Natural killer cell treated with Interleukin-12 subunit alpha and Interleukin-12 subunit beta and Interleukin-15 and Interleukin-18, amount 100 ng/mL, for 72 hours (primary cell): ENCODE data around the gene EVC2. TPM values are rescaled to one million over a fixed set of nuclear protein-coding genes. Genes with fewer than 3 reads are reported as not detected.
"Not testable (repeated sequence)": the region's sequence is repeated elsewhere in the genome, so short reads cannot be mapped to it uniquely, and the experiment has no call there.

Experiments used
- ATAC-seq, 2 donors: fragments of 150-1000 bp; cut with Tn5 transposase in 1 of 2; sonication (Bioruptor Pico), chemical (Tn5 transposase) in 1 of 2; 2 replicates each; pipeline ENCODE4 v1.10.0; 2021
- DNase-seq: peaks from one replicate; pipeline ENCODE4 v3.0.0; 2022; ENCODE audit warnings: low spot score
- H3K27ac Mint-ChIP-seq, 2 donors: 1 replicate in 1 of 2; 2 replicates in 1 of 2; pipeline ENCODE4 v1.8.0; 2022; ENCODE audit warnings: mixed read lengths in 2 of 2, mild to moderate bottlenecking in 1 of 2, moderate library complexity in 1 of 2
- H3K27me3 Mint-ChIP-seq, 2 donors: 1 replicate in 1 of 2; 2 replicates in 1 of 2; pipeline ENCODE4 v1.8.0; 2022; ENCODE audit warnings: mixed read lengths in 2 of 2
- H3K36me3 Mint-ChIP-seq: one replicate; pipeline ENCODE4 v1.8.0; 2022; ENCODE audit warnings: mixed read lengths
- H3K4me1 Mint-ChIP-seq, 2 donors: 1 replicate in 1 of 2; 2 replicates in 1 of 2; pipeline ENCODE4 v1.8.0; 2022; ENCODE audit warnings: low read depth in 2 of 2, mixed read lengths in 2 of 2, mild to moderate bottlenecking in 1 of 2
- H3K4me3 Mint-ChIP-seq: one replicate; pipeline ENCODE4 v1.8.0; 2022; ENCODE audit warnings: mixed read lengths
- H3K9me3 Mint-ChIP-seq: 2 replicates; pipeline ENCODE4 v1.8.0; 2022; ENCODE audit warnings: mixed read lengths
- total RNA-seq, 2 donors: library from RNA; stranded (reverse); gene quantifications; one replicate each; pipeline ENCODE4 v1.2.3, GENCODE V29; 2022

EVC2 gene
- total RNA-seq, 2 donors from 2014 or later = 0.12 to 4.4 TPM

GRCh38 chr4:5728412-5728811 is 20.1 kb upstream of the EVC2 start:
- ATAC-seq, H3K27me3 Mint-ChIP-seq, H3K4me3 Mint-ChIP-seq, H3K36me3 Mint-ChIP-seq, H3K4me1 Mint-ChIP-seq, H3K27ac Mint-ChIP-seq, DNase-seq, H3K9me3 Mint-ChIP-seq: not testable (repeated sequence)

- no peak for ATAC-seq
- Mint-ChIP-seq H3K9me3 (no peaks in the 10 kb centered on the region), H3K27me3 (peaks cover 0 to 5% of the 10 kb centered on the region in 2 donors), H3K36me3 (no peaks in the 10 kb centered on the region), H3K4me3 (no peak overlapping the region), H3K4me1 (no peaks in the 10 kb centered on the region), H3K27ac (no peak overlapping the region)
- DNase-seq = no peak
Observed at GRCh38 chr4:5724377-5724776, 16.0 kb upstream of the EVC2 start.

GRCh38 chr4:5722328-5722727 is 14.0 kb upstream of the EVC2 start:
- Mint-ChIP-seq H3K4me1 (no peaks in the 10 kb centered on the region), H3K27me3 (peaks cover 6 to 7% of the 10 kb centered on the region in 2 donors), H3K4me3 (no peak overlapping the region), H3K36me3 (peaks cover 2% of the 10 kb centered on the region), H3K27ac (no peak overlapping the region), H3K9me3 (no peaks in the 10 kb centered on the region)
- ATAC-seq (no peak), DNase-seq (no peak)

- peaks cover 6% of the 10 kb centered on the region for H3K36me3 Mint-ChIP-seq
- H3K27ac Mint-ChIP-seq = no peak overlapping the region
- no peaks in the 10 kb centered on the region for H3K9me3 Mint-ChIP-seq
- no peak for ATAC-seq
- H3K4me3 Mint-ChIP-seq = no peak overlapping the region
- H3K27me3 Mint-ChIP-seq = peaks cover 10 to 11% of the 10 kb centered on the region in 2 donors
- DNase-seq = no peak
- H3K4me1 Mint-ChIP-seq = no peaks in the 10 kb centered on the region
Observed at GRCh38 chr4:5721923-5722322, 13.6 kb upstream of the EVC2 start.

GRCh38 chr4:5720980-5721379 is 12.6 kb upstream of the EVC2 start:
- Mint-ChIP-seq H3K4me1 (no peaks in the 10 kb centered on the region), H3K4me3 (no peak overlapping the region), H3K27me3 (peaks cover 10 to 11% of the 10 kb centered on the region in 2 donors), H3K9me3 (no peaks in the 10 kb centered on the region), H3K36me3 (peaks cover 7% of the 10 kb centered on the region), H3K27ac (no peak overlapping the region)
- ATAC-seq (no peak), DNase-seq (no peak)

GRCh38 chr4:5720157-5720850 is 11.9 kb upstream of the EVC2 start:
- DNase-seq = no peak
- no peaks in the 10 kb centered on the region for H3K9me3 Mint-ChIP-seq

GRCh38 chr4:5719350-5720055 is 11.1 kb upstream of the EVC2 start:
- H3K27ac Mint-ChIP-seq = no peak overlapping the region
- ATAC-seq (no peak), DNase-seq (no peak)
- H3K4me3 Mint-ChIP-seq = no peak overlapping the region
- no peaks in the 10 kb centered on the region for H3K4me1 Mint-ChIP-seq
- peaks cover 11 to 13% of the 10 kb centered on the region in 2 donors for H3K27me3 Mint-ChIP-seq
- peaks cover 14% of the 10 kb centered on the region for H3K36me3 Mint-ChIP-seq
- H3K9me3 Mint-ChIP-seq = no peaks in the 10 kb centered on the region

More at GRCh38 chr4:5720157-5720850, 11.9 kb upstream of the EVC2 start:
- Mint-ChIP-seq H3K36me3 (peaks cover 7% of the 10 kb centered on the region), H3K27ac (no peak overlapping the region), H3K4me3 (no peak overlapping the region), H3K27me3 (peaks cover 10 to 11% of the 10 kb centered on the region in 2 donors), H3K4me1 (no peaks in the 10 kb centered on the region)
- ATAC-seq = peak in 1 of 2 donors; percentile 25

GRCh38 chr4:5718411-5718810 is 10.1 kb upstream of the EVC2 start:
- Mint-ChIP-seq H3K9me3 (no peaks in the 10 kb centered on the region), H3K27me3 (peaks cover 17 to 19% of the 10 kb centered on the region in 2 donors), H3K27ac (no peak overlapping the region), H3K4me3 (no peak overlapping the region), H3K4me1 (no peaks in the 10 kb centered on the region), H3K36me3 (peaks cover 14% of the 10 kb centered on the region)
- DNase-seq (no peak), ATAC-seq (no peak)

- Mint-ChIP-seq H3K27me3 (peaks cover 18 to 22% of the 10 kb centered on the region in 2 donors), H3K4me1 (peaks cover 0 to 2% of the 10 kb centered on the region in 2 donors), H3K27ac (no peak overlapping the region), H3K36me3 (peaks cover 14% of the 10 kb centered on the region), H3K4me3 (no peak overlapping the region), H3K9me3 (no peaks in the 10 kb centered on the region)
- ATAC-seq (no peak), DNase-seq (no peak)
Observed at GRCh38 chr4:5717449-5718158, 9.2 kb upstream of the EVC2 start.

- no peak for ATAC-seq
- Mint-ChIP-seq H3K4me3 (no peak overlapping the region), H3K36me3 (peaks cover 14% of the 10 kb centered on the region), H3K27me3 (peaks cover 28 to 31% of the 10 kb centered on the region in 2 donors), H3K9me3 (no peaks in the 10 kb centered on the region), H3K27ac (no peak overlapping the region), H3K4me1 (peaks cover 0 to 11% of the 10 kb centered on the region in 2 donors)
- DNase-seq = no peak
Observed at GRCh38 chr4:5716391-5716790, 8.0 kb upstream of the EVC2 start.

GRCh38 chr4:5715357-5715756 is 7.0 kb upstream of the EVC2 start:
- DNase-seq (no peak), ATAC-seq (no peak)
- no peak overlapping the region for H3K4me3 Mint-ChIP-seq
- peaks cover 32 to 38% of the 10 kb centered on the region in 2 donors for H3K27me3 Mint-ChIP-seq
- no peaks in the 10 kb centered on the region for H3K9me3 Mint-ChIP-seq
- peaks cover 4 to 16% of the 10 kb centered on the region in 2 donors for H3K4me1 Mint-ChIP-seq
- H3K27ac Mint-ChIP-seq = no peak overlapping the region
- peaks cover 14% of the 10 kb centered on the region for H3K36me3 Mint-ChIP-seq

GRCh38 chr4:5713861-5714260 is 5.5 kb upstream of the EVC2 start:
- Mint-ChIP-seq H3K9me3 (no peaks in the 10 kb centered on the region), H3K36me3 (peaks cover 14% of the 10 kb centered on the region), H3K4me1 (peaks cover 4 to 17% of the 10 kb centered on the region in 2 donors), H3K27me3 (peaks cover 36 to 39% of the 10 kb centered on the region in 2 donors), H3K4me3 (no peak overlapping the region), H3K27ac (no peak overlapping the region)
- DNase-seq (no peak), ATAC-seq (no peak)

GRCh38 chr4:5712931-5713330 is 4.6 kb upstream of the EVC2 start:
- H3K4me1 Mint-ChIP-seq = peaks cover 4 to 17% of the 10 kb centered on the region in 2 donors

GRCh38 chr4:5712517-5712916 is 4.2 kb upstream of the EVC2 start:
- DNase-seq (no peak), ATAC-seq (peak in 1 of 2 donors; percentile 39)
- Mint-ChIP-seq H3K36me3 (peaks cover 14% of the 10 kb centered on the region), H3K9me3 (no peaks in the 10 kb centered on the region), H3K27me3 (peaks cover 35 to 37% of the 10 kb centered on the region in 2 donors), H3K27ac (no peak overlapping the region), H3K4me3 (peak overlapping the region; percentile 66), H3K4me1 (peaks cover 4 to 17% of the 10 kb centered on the region in 2 donors)

More at GRCh38 chr4:5712931-5713330, 4.6 kb upstream of the EVC2 start:
- no peak overlapping the region for H3K27ac Mint-ChIP-seq
- H3K27me3 Mint-ChIP-seq = peaks cover 38 to 39% of the 10 kb centered on the region in 2 donors
- no peak for DNase-seq
- no peaks in the 10 kb centered on the region for H3K9me3 Mint-ChIP-seq
- no peak for ATAC-seq
- peak overlapping the region; percentile 66 for H3K4me3 Mint-ChIP-seq
- peaks cover 14% of the 10 kb centered on the region for H3K36me3 Mint-ChIP-seq
